Stimulated activated CD4-positive, alpha-beta T cell treated with anti-CD3 and anti-CD28 coated beads, Interleukin-1b, Interleukin-23, amount 100 ng/mL, for 24 hours (primary cell): Measurements from ENCODE around the gene HSPH1.

Experiments
- DNase-seq, 4 experiments: peaks; one replicate each; pipeline ENCODE4 v3.0.0-alpha.2; 2020; ENCODE audit warnings: low read depth in 4 of 4, low spot score in 1 of 4

HSPH1 gene

GRCh38 chr13:31131470-31131961, 30.2 kb downstream of the HSPH1 start:
- no peak for DNase-seq

GRCh38 chr13:31129419-31129818, 32.3 kb downstream of the HSPH1 start:
- DNase-seq, result no peak

- DNase-seq, result no peak
Measured at GRCh38 chr13:31124204-31124603, 37.5 kb downstream of the HSPH1 start.

- no peak for DNase-seq
Measured at GRCh38 chr13:31122544-31123260, 39.0 kb downstream of the HSPH1 start.

GRCh38 chr13:31122143-31122542, 39.6 kb downstream of the HSPH1 start:
- no peak for DNase-seq

GRCh38 chr13:31121379-31122140, 40.1 kb downstream of the HSPH1 start:
- no peak for DNase-seq

- DNase-seq, result no peak
Measured at GRCh38 chr13:31119966-31120700, 41.6 kb downstream of the HSPH1 start.

GRCh38 chr13:31119526-31119925, 42.2 kb downstream of the HSPH1 start:
- DNase-seq, result no peak

- no peak for DNase-seq
Measured at GRCh38 chr13:31116224-31116623, 45.5 kb downstream of the HSPH1 start.

GRCh38 chr13:31115616-31116015, 46.1 kb downstream of the HSPH1 start:
- DNase-seq, result no peak

GRCh38 chr13:31114641-31115040, 47.1 kb downstream of the HSPH1 start:
- no peak for DNase-seq

- no peak for DNase-seq
Measured at GRCh38 chr13:31111136-31111535, 50.6 kb downstream of the HSPH1 start.

GRCh38 chr13:31110617-31111016, 51.1 kb downstream of the HSPH1 start:
- DNase-seq, result no peak

GRCh38 chr13:31110169-31110568, 51.5 kb downstream of the HSPH1 start:
- DNase-seq, result no peak

- DNase-seq, result no peak
Measured at GRCh38 chr13:31107109-31107508, 54.6 kb downstream of the HSPH1 start.

GRCh38 chr13:31105856-31106255, 55.8 kb downstream of the HSPH1 start:
- DNase-seq, result no peak

GRCh38 chr13:31105020-31105795, 56.5 kb downstream of the HSPH1 start:
- DNase-seq, result no peak

- no peak for DNase-seq
Measured at GRCh38 chr13:31102905-31103304, 58.8 kb downstream of the HSPH1 start.

- DNase-seq, result no peak
Measured at GRCh38 chr13:31101472-31102170, 60.1 kb downstream of the HSPH1 start.

GRCh38 chr13:31100721-31101120, 61.0 kb downstream of the HSPH1 start:
- DNase-seq, result no peak
